ENCODE measurements around the gene OAF. TPM values are rescaled to one million over a fixed set of nuclear protein-coding genes. Genes with fewer than 3 reads are reported as not detected.
A peak's percentile ranks its signal among the peaks of the same experiment; 100 is the strongest.

Gene OAF
- total RNA-seq, 1 donor from 2014 or later = 40.2 TPM

- H3K4me1 Mint-ChIP-seq = peaks cover 19% of the 10 kb centered on the region
- no peak overlapping the region for H3K27ac Mint-ChIP-seq (ENCODE audit: unreplicated experiment)
- DNase-seq (ENCODE audit: low read depth, low spot score) = no peak
- TF ChIP-seq, protein P1, sequence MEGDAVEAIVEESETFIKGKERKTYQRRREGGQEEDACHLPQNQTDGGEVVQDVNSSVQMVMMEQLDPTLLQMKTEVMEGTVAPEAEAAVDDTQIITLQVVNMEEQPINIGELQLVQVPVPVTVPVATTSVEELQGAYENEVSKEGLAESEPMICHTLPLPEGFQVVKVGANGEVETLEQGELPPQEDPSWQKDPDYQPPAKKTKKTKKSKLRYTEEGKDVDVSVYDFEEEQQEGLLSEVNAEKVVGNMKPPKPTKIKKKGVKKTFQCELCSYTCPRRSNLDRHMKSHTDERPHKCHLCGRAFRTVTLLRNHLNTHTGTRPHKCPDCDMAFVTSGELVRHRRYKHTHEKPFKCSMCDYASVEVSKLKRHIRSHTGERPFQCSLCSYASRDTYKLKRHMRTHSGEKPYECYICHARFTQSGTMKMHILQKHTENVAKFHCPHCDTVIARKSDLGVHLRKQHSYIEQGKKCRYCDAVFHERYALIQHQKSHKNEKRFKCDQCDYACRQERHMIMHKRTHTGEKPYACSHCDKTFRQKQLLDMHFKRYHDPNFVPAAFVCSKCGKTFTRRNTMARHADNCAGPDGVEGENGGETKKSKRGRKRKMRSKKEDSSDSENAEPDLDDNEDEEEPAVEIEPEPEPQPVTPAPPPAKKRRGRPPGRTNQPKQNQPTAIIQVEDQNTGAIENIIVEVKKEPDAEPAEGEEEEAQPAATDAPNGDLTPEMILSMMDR (conservative IDR thresholded peaks at IDR 0.05) = no peak
- peak overlapping the region; percentile 52 for H3K4me3 Mint-ChIP-seq
- H3K27me3 Mint-ChIP-seq (ENCODE audit: low read depth) = peaks cover 40% of the 10 kb centered on the region
- peaks cover 3% of the 10 kb centered on the region for H3K36me3 Mint-ChIP-seq (ENCODE audit: low read depth)
- no peaks in the 10 kb centered on the region for H3K9me3 Mint-ChIP-seq
Measured at GRCh38 chr11:120169981-120170698, 40.7 kb upstream of the OAF start.

GRCh38 chr11:120170741-120171261 is 40.0 kb upstream of the OAF start:
- TF ChIP-seq, protein P1 (conservative IDR thresholded peaks at IDR 0.05) = no peak
- H3K27ac Mint-ChIP-seq (ENCODE audit: unreplicated experiment) = no peak overlapping the region
- H3K4me1 Mint-ChIP-seq = peaks cover 19% of the 10 kb centered on the region
- H3K36me3 Mint-ChIP-seq (ENCODE audit: low read depth) = peaks cover under 1% of the 10 kb centered on the region
- no peak for DNase-seq (ENCODE audit: low read depth, low spot score)
- H3K27me3 Mint-ChIP-seq (ENCODE audit: low read depth) = peaks cover 34% of the 10 kb centered on the region
- H3K4me3 Mint-ChIP-seq = peak overlapping the region; percentile 52
- H3K9me3 Mint-ChIP-seq = peaks cover under 1% of the 10 kb centered on the region

DNA sequence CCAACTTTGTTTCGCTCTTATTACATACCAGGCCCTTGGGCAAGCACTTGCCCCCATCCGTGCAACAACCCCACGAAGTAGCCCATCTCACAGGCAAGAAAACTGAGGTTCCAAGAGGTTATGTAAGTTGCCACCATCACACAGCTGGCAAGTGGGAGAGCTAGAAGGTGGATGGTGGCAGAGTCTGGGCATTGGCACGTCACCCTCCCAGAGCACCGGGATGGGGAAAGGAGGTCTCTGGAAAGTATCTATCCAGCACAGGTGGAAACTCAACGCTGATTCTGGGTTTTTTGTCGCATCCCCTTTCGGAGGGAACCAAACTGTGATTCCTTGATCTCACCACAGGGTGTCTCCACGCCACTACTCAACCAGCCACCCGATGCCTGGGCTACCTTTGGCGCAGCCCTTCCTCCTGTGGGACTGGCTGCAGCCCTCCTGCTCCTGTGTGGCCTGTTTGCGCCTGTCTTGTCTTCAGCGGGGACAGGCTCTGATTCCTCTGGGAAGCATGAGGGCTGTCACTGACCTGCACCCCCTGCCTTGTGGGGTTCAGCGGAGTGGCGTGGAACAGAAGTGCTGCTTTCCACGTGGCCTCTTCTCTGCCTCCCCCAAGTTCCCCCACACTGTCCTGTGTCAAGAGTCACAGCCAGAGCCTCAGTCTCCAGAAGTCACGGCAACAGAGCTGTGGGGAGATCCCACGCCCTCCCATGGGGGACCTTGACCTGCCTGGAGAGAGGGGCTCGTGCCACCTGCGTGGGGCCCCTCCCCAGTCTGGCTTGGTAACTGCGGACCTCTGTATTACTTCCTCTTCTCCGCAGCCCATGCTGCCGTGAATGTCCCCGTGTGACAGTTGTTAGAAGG is 38.5 kb upstream of the OAF start:
- Mint-ChIP-seq H3K9me3 (peaks cover 4% of the 10 kb centered on the region), H3K27ac (ENCODE audit: unreplicated experiment) (no peak overlapping the region), H3K4me1 (peaks cover 21% of the 10 kb centered on the region), H3K27me3 (ENCODE audit: low read depth) (peaks cover 24% of the 10 kb centered on the region), H3K4me3 (peak overlapping the region; percentile 48), H3K36me3 (ENCODE audit: low read depth) (peaks cover 2% of the 10 kb centered on the region)
- peak; percentile 65 for DNase-seq (ENCODE audit: low read depth, low spot score)
- TF ChIP-seq, protein P1 (conservative IDR thresholded peaks at IDR 0.05) = peak; percentile 87

DNA sequence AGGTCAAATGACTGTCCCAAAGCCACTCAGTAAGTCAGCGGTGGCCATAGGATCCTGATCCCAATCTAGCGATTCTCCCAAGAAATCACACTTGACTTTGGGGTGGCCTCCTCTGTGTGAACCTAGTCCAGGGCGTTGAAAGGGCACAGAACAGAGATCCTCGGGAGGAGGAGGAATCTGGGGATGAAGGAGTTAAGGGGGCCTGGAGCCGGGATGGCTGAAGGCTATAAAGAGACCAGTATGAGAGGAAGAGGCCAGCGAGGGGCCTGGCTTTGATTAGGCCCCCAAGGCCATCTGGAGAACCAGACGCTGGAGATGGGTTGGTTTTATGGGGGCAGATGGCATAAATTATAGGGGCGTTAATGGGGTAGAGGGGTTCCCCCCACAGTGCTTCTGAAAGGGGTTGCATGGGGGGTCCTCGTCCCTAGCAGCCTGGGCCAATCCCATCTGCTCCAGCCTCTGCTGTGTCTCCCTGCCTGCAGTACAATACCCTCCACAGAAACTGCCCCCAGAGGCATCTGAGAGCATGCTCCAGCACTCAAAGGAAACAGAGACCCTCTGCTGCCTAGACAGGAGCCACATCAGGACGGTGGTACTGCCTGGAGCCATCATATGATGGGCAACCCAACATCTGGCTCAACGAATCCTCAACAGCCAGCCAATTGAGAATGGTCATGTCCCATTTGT is 37.7 kb upstream of the OAF start:
- Mint-ChIP-seq H3K27ac (ENCODE audit: unreplicated experiment) (no peak overlapping the region), H3K4me3 (peak overlapping the region; percentile 21), H3K27me3 (ENCODE audit: low read depth) (peaks cover 19% of the 10 kb centered on the region)

More for the DNA sequence above, 37.7 kb upstream of the OAF start:
- Mint-ChIP-seq H3K9me3 (peaks cover 4% of the 10 kb centered on the region), H3K4me1 (peaks cover 26% of the 10 kb centered on the region), H3K36me3 (ENCODE audit: low read depth) (peaks cover 2% of the 10 kb centered on the region)
- DNase-seq (ENCODE audit: low read depth, low spot score) = no peak
- TF ChIP-seq, protein P1 (conservative IDR thresholded peaks at IDR 0.05) = no peak

Data from neural crest cell (in vitro differentiated cells).